Measurements from ENCODE around the gene CFAP73. TPM values are rescaled to one million over a fixed set of nuclear protein-coding genes. Genes with fewer than 3 reads are reported as not detected.

The CFAP73 gene
- total RNA-seq, 1 experiment from 2014 or later: 0.34 TPM

DNA sequence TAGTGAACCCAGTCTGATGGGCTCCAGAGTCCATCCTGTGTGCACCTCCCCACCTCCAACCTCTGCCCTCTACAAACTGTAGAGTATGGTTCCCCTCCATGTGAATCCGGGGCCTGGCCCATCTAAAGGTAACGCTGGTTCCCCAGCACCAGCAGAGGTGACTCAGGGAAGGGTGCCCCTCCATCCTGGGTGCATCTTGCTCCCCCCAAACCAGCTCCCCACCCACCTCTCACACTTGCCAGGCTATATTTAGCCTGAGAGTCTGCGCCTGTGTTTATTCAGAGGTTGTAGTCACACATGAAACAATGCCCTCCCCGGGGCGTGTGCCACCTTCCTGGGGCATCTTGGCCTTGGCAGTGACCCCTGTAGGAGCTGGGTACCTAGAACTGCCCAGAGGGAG lies 40.2 kb upstream of the CFAP73 start:
- Histone ChIP-seq H3K27ac (ENCODE audit: low read depth, low read length) (no peak overlapping the region), H4K20me1 (ENCODE audit: insufficient read depth) (no peaks in the 10 kb centered on the region), H3K4me1 (ENCODE audit: control insufficient read depth in 1 of 2, insufficient read depth in 2 of 2, low read length in 2 of 2) (no peaks in the 10 kb centered on the region; a peak in 1 of 4 replicates), H3K9me2 (ENCODE audit: insufficient read depth) (no peaks in the 10 kb centered on the region), H3K9ac (ENCODE audit: low read length) (no peak overlapping the region), H3K9me3 (ENCODE audit: control insufficient read depth in 1 of 2, insufficient read depth in 1 of 2, low read depth in 1 of 2, low read length in 2 of 2) (no peaks in the 10 kb centered on the region), H2AFZ (ENCODE audit: low read depth, low read length, poor library complexity, severe bottlenecking) (no peak overlapping the region), H3K27me3 (ENCODE audit: insufficient read depth, low read length) (no peaks in the 10 kb centered on the region), H3K4me3 (replicated peaks in 1 of 2; ENCODE audit: low read depth in 1 of 2, low read length in 2 of 2) (no peak overlapping the region), H3K79me2 (ENCODE audit: insufficient read depth, low read length) (no peaks in the 10 kb centered on the region), H3K36me3 (ENCODE audit: control insufficient read depth in 1 of 2, insufficient read depth in 2 of 2, low read length in 2 of 2) (no peaks in the 10 kb centered on the region), H3K4me2 (ENCODE audit: low read length) (no peak overlapping the region)
- no TSS peak for BruUV-seq (replicated peaks)
- RAD21 ChIA-PET (ENCODE audit: low non-redundant PET in 1 of 2, low total read pairs in 2 of 2, uncharacterized antibody in 2 of 2, unreplicated experiment in 2 of 2): no interaction called here
- DNase-seq (ENCODE audit: low read depth, low spot score): no peak
- TF ChIP-seq, protein P1, sequence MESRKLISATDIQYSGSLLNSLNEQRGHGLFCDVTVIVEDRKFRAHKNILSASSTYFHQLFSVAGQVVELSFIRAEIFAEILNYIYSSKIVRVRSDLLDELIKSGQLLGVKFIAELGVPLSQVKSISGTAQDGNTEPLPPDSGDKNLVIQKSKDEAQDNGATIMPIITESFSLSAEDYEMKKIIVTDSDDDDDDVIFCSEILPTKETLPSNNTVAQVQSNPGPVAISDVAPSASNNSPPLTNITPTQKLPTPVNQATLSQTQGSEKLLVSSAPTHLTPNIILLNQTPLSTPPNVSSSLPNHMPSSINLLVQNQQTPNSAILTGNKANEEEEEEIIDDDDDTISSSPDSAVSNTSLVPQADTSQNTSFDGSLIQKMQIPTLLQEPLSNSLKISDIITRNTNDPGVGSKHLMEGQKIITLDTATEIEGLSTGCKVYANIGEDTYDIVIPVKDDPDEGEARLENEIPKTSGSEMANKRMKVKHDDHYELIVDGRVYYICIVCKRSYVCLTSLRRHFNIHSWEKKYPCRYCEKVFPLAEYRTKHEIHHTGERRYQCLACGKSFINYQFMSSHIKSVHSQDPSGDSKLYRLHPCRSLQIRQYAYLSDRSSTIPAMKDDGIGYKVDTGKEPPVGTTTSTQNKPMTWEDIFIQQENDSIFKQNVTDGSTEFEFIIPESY (IDR thresholded peaks at IDR 0.05; ENCODE audit: extremely low read depth, insufficient replicate concordance, low read length): no peak
- no peak for TF ChIP-seq SIN3A (IDR thresholded peaks at IDR 0.05; ENCODE audit: low read depth)
- TF ChIP-seq, protein P2, sequence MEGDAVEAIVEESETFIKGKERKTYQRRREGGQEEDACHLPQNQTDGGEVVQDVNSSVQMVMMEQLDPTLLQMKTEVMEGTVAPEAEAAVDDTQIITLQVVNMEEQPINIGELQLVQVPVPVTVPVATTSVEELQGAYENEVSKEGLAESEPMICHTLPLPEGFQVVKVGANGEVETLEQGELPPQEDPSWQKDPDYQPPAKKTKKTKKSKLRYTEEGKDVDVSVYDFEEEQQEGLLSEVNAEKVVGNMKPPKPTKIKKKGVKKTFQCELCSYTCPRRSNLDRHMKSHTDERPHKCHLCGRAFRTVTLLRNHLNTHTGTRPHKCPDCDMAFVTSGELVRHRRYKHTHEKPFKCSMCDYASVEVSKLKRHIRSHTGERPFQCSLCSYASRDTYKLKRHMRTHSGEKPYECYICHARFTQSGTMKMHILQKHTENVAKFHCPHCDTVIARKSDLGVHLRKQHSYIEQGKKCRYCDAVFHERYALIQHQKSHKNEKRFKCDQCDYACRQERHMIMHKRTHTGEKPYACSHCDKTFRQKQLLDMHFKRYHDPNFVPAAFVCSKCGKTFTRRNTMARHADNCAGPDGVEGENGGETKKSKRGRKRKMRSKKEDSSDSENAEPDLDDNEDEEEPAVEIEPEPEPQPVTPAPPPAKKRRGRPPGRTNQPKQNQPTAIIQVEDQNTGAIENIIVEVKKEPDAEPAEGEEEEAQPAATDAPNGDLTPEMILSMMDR (IDR thresholded peaks at IDR 0.05 in 2 of 3, conservative IDR thresholded peaks at IDR 0.05 in 1 of 3; ENCODE audit: borderline replicate concordance in 1 of 3, insufficient read depth in 1 of 3, low read depth in 2 of 3, low read length in 2 of 3): no peak
- no peak for TF ChIP-seq ELF1 (IDR thresholded peaks at IDR 0.05; ENCODE audit: borderline replicate concordance, low read depth)
- no peak for TF ChIP-seq FOSL1 (IDR thresholded peaks at IDR 0.05; ENCODE audit: low read depth)
- TF ChIP-seq SRF (IDR thresholded peaks at IDR 0.05; ENCODE audit: low read depth): no peak
- TF ChIP-seq, protein P3, sequence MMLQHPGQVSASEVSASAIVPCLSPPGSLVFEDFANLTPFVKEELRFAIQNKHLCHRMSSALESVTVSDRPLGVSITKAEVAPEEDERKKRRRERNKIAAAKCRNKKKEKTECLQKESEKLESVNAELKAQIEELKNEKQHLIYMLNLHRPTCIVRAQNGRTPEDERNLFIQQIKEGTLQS (IDR thresholded peaks at IDR 0.05): no peak
- TF ChIP-seq SP1 (IDR thresholded peaks at IDR 0.05; ENCODE audit: low read depth): no peak
- no peak for TF ChIP-seq POLR2A (IDR thresholded peaks at IDR 0.05; ENCODE audit: borderline replicate concordance, extremely low read depth, insufficient read depth, insufficient read length)
- no peak for TF ChIP-seq JUND (IDR thresholded peaks at IDR 0.05)
- no peak for TF ChIP-seq ZFX (IDR thresholded peaks at IDR 0.05)
- no peak for TF ChIP-seq YY1 (IDR thresholded peaks at IDR 0.05; ENCODE audit: extremely low read depth, insufficient replicate concordance, low read depth, low read length)
- TF ChIP-seq TCF7L2 (IDR thresholded peaks at IDR 0.05; ENCODE audit: borderline replicate concordance, extremely low read depth, insufficient read depth, insufficient read length): no peak
- no peak for TF ChIP-seq EZH2 (IDR thresholded peaks at IDR 0.05)
- no peak for TF ChIP-seq ZNF274 (IDR thresholded peaks at IDR 0.05; ENCODE audit: low read depth, low read length)
- no peak for TF ChIP-seq CEBPB (IDR thresholded peaks at IDR 0.05; ENCODE audit: low read depth)
- TF ChIP-seq EGR1 (IDR thresholded peaks at IDR 0.05; ENCODE audit: low read depth): no peak
- ATAC-seq: no peak
- CTCF ChIA-PET: no interaction called here
- POLR2A ChIA-PET: no interaction called here
- intact Hi-C loops (cut with micrococcal nuclease): no loop called here

Measured in HCT116 (cell line).